OCI-LY1 (cell line): ENCODE data around the gene ZNF292.

Source experiments
- CTCF ChIP-seq: fragments of 200-600 bp; sonication (generic), shearing (Covaris generic); IDR thresholded peaks from 2 replicates; pipeline ENCODE4 v1.5.1; 2017; ENCODE audit warnings: mild to moderate bottlenecking, antibody characterized with exemption, low read length, moderate library complexity, mixed read lengths
- EZH2 ChIP-seq: fragments of 200-600 bp; sonication (generic), shearing (Covaris generic); IDR thresholded peaks from 2 replicates; pipeline ENCODE4 v1.8.0; 2017; ENCODE audit warnings: borderline replicate concordance, mixed run types, mild to moderate bottlenecking, antibody characterized with exemption, low read length, moderate library complexity, mixed read lengths

DNA sequence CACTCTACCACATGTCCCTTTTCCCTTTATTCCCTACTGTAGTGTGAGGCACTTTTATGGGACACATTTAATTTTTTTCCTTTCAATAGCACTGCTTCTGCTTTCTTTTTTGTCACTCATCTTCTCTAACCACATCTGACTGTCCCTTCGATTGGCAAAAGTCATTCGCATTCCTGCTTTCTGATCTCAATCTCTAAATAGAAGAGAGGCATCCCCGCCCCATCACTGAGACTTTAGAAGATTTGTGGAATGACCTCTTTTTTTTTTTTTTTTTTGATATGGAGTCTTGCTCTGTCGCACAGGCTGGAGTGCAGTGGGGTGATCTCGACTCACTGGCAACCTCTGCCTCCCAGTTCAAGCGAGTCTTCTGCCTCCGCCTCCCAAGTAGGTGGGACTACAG is 9.1 kb downstream of the ZNF292 start:
- TF ChIP-seq CTCF, result no peak
- TF ChIP-seq EZH2, result no peak
